ENCODE measurements around the gene IPPK. TPM values are rescaled to one million over a fixed set of nuclear protein-coding genes. Genes with fewer than 3 reads are reported as not detected.
"Not testable (repeated sequence)": the region's sequence is repeated elsewhere in the genome, so short reads cannot be mapped to it uniquely, and the experiment has no call there.

Gene IPPK
- total and polyA plus RNA-seq, 5 donors from 2014 or later: 3.8 to 9.2 (median 5.5) TPM

DNA sequence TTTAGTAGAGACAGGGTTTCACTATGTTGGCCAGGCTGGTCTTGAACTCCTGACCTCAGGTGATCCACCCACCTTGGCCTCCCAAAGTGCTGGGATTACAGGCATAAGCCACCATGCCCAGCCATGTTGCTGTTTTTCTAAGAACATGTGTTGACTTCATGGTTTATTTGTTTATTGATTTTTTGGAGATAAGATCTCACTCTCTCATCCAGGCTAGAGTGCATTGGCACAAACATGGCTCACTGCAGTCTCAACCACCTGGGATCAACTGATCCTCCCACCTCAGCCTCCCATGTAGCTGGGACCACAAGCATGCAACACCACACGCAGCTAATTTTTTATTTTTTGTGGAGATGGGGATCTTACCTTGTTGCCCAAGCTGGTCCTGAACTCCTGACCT, 74.9 kb downstream of the IPPK start:
- not testable (repeated sequence) for H3K4me3 Mint-ChIP-seq; H3K27me3 Mint-ChIP-seq; H3K9me3 ChIP-seq (ENCODE audit: control insufficient read depth in 2 of 2, low read length in 2 of 2); H3K27ac Mint-ChIP-seq; H3K27me3 ChIP-seq (ENCODE audit: control insufficient read depth, insufficient read depth, low read length); ATAC-seq (ENCODE audit: low read depth in 2 of 2); H3K4me1 ChIP-seq (ENCODE audit: control insufficient read depth, insufficient read depth, low read length, poor library complexity, severe bottlenecking); H3K36me3 Mint-ChIP-seq; H3K36me3 ChIP-seq (ENCODE audit: control insufficient read depth, insufficient read depth, low read length); DNase-seq; H3K9me3 Mint-ChIP-seq; H3K27ac ChIP-seq (ENCODE audit: insufficient read depth, low read length, poor library complexity, severe bottlenecking); H3K4me1 Mint-ChIP-seq; H3K4me3 ChIP-seq (ENCODE audit: low read depth, low read length)

DNA sequence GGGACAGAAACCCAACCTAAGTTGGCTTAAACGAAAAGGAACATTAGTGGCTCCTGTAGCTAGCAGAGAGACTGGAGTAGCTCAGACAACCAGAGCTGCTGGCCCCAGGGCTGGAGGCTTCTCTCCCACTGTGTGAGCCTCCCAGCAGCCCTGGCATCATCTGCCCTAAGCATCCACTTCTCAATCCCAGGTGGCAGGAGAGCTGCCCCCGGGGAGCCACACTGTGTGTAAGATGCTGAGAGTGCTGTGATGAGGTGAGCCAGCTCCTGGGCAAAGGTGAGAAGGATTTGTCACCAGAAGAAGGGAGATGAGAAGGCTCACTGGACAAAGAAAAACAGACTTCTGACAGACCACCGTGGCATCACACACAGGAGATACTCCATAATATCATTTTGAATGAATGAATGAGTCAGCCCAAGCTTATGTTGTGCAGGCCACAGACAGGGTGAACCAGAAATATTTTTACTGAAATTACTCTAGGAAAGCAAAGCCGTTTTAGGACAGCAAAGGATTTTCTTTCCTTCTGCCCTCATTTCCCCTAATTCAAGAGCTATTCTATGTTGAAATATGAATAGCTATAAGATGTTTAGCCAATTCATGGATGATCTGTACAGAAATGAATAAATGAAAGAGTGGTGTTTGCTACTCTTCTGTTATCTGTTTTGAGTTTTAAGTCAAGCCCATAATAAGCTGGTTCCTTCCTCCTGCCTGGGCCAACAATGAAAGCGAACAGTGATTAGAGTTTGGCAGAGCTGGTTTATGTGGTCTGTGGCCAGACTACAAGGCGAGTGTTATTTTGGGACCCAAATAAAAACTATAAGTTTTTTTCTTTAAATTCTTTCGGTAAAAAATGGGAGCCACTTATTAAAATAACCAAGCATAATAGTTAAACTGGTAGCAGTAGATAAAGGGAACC, 76.7 kb downstream of the IPPK start:
- Mint-ChIP-seq H3K4me3 (no peak overlapping the region), H3K27me3 (no peaks in the 10 kb centered on the region), H3K36me3 (no peaks in the 10 kb centered on the region), H3K4me1 (no peaks in the 10 kb centered on the region), H3K27ac (peak overlapping the region in 1 of 3 donors; percentile 26), H3K9me3 (peaks cover 0 to 1% (median 0%) of the 10 kb centered on the region in 7 donors)
- no peaks in the 10 kb centered on the region for H3K36me3 ChIP-seq (ENCODE audit: control insufficient read depth, insufficient read depth, low read length)
- no peaks in the 10 kb centered on the region for H3K4me1 ChIP-seq (ENCODE audit: control insufficient read depth, insufficient read depth, low read length, poor library complexity, severe bottlenecking)
- H3K27ac ChIP-seq (ENCODE audit: insufficient read depth, low read length, poor library complexity, severe bottlenecking): no peak overlapping the region
- ATAC-seq (ENCODE audit: low read depth in 2 of 2) (no peak), DNase-seq (no peak)
- H3K27me3 ChIP-seq (ENCODE audit: control insufficient read depth, insufficient read depth, low read length): no peaks in the 10 kb centered on the region
- H3K9me3 ChIP-seq (ENCODE audit: control insufficient read depth in 2 of 2, low read length in 2 of 2): no peaks in the 10 kb centered on the region
- H3K4me3 ChIP-seq (ENCODE audit: low read depth, low read length): no peak overlapping the region

DNA sequence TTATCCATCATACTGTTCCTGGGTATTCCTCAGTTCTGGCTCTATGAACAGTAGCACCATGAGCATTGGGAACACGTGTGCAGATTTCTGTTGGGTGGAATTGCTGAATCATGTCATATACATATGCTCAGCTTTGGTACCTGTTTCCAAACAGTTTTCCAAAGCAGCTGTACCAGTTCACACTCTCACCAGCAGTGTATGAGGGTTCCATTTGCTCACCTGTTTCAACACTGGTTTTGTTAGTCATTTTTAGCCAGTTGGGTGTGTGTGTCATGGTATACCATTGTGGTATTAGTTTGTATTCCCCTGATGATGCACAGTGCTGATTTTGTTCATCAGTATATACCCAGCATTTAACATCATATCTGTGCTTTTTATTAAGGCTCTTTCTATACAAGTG, 77.4 kb downstream of the IPPK start:
- H3K4me1 Mint-ChIP-seq: no peaks in the 10 kb centered on the region
- H3K4me3 ChIP-seq (ENCODE audit: low read depth, low read length): no peak overlapping the region
- no peaks in the 10 kb centered on the region for H3K27me3 Mint-ChIP-seq
- no peak overlapping the region for H3K4me3 Mint-ChIP-seq
- peak overlapping the region in 1 of 3 donors; percentile 26 for H3K27ac Mint-ChIP-seq
- H3K9me3 ChIP-seq (ENCODE audit: control insufficient read depth in 2 of 2, low read length in 2 of 2): no peaks in the 10 kb centered on the region
- peaks cover 0 to 1% (median 0%) of the 10 kb centered on the region in 7 donors for H3K9me3 Mint-ChIP-seq
- DNase-seq: no peak
- no peaks in the 10 kb centered on the region for H3K36me3 Mint-ChIP-seq
- H3K27ac ChIP-seq (ENCODE audit: insufficient read depth, low read length, poor library complexity, severe bottlenecking): no peak overlapping the region
- H3K4me1 ChIP-seq (ENCODE audit: control insufficient read depth, insufficient read depth, low read length, poor library complexity, severe bottlenecking): no peaks in the 10 kb centered on the region
- no peak for ATAC-seq (ENCODE audit: low read depth in 2 of 2)
- H3K36me3 ChIP-seq (ENCODE audit: control insufficient read depth, insufficient read depth, low read length): no peaks in the 10 kb centered on the region
- H3K27me3 ChIP-seq (ENCODE audit: control insufficient read depth, insufficient read depth, low read length): no peaks in the 10 kb centered on the region

DNA sequence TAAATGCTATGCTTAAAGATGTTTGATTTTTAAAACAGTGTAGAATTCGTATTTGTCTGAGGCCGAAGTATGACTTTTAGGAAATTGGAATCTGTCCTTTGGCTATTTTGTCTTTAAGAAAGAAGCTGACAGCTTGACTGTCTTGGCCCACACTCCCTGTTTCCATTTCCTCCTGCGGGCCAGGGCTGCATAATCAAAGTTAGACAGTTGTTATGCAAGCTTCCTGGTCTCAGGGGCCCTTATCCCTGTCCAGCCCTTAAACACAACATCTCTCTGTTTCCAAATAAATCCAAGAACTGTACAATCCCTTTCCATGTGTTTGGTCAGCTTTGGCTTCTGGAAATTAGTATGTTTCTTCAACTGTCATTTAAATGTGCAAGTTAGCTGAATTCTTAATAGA, 79.6 kb downstream of the IPPK start:
- ATAC-seq (ENCODE audit: low read depth in 2 of 2) (no peak), DNase-seq (no peak)
- Mint-ChIP-seq H3K9me3 (peaks cover 0 to 11% (median 0%) of the 10 kb centered on the region in 7 donors), H3K27ac (no peak overlapping the region), H3K4me1 (no peaks in the 10 kb centered on the region), H3K27me3 (no peaks in the 10 kb centered on the region), H3K36me3 (no peaks in the 10 kb centered on the region), H3K4me3 (no peak overlapping the region)
- Histone ChIP-seq H3K27ac (ENCODE audit: insufficient read depth, low read length, poor library complexity, severe bottlenecking) (no peak overlapping the region), H3K4me3 (ENCODE audit: low read depth, low read length) (no peak overlapping the region), H3K9me3 (ENCODE audit: control insufficient read depth in 2 of 2, low read length in 2 of 2) (no peaks in the 10 kb centered on the region), H3K27me3 (ENCODE audit: control insufficient read depth, insufficient read depth, low read length) (no peaks in the 10 kb centered on the region), H3K36me3 (ENCODE audit: control insufficient read depth, insufficient read depth, low read length) (no peaks in the 10 kb centered on the region), H3K4me1 (ENCODE audit: control insufficient read depth, insufficient read depth, low read length, poor library complexity, severe bottlenecking) (no peaks in the 10 kb centered on the region)

DNA sequence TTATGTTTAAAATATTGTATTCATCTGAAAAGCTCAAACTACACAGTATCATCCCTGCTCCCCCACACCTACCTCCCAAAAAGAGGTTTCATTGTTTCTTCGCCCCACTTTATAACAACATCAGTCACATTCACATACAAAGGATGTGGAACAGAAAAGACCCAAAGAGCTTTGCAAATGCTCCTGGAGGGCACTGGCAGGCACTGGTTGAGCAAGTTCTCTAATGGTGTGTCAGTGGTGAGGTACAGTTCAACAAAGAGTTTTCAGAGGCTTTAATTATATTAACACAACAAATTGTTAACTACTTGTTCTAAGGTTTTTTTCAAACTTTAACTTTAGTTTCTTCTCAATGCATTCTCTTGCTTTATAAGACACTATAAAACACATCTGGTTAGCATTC, 80.0 kb downstream of the IPPK start:
- no peaks in the 10 kb centered on the region for H3K4me1 ChIP-seq (ENCODE audit: control insufficient read depth, insufficient read depth, low read length, poor library complexity, severe bottlenecking)
- Mint-ChIP-seq H3K27ac (no peak overlapping the region), H3K9me3 (peaks cover 0 to 11% (median 0%) of the 10 kb centered on the region in 7 donors), H3K36me3 (no peaks in the 10 kb centered on the region), H3K27me3 (no peaks in the 10 kb centered on the region), H3K4me3 (no peak overlapping the region), H3K4me1 (peaks cover 0 to under 1% (median 0%) of the 10 kb centered on the region in 4 donors)
- no peak overlapping the region for H3K27ac ChIP-seq (ENCODE audit: insufficient read depth, low read length, poor library complexity, severe bottlenecking)
- no peaks in the 10 kb centered on the region for H3K9me3 ChIP-seq (ENCODE audit: control insufficient read depth in 2 of 2, low read length in 2 of 2)
- no peaks in the 10 kb centered on the region for H3K36me3 ChIP-seq (ENCODE audit: control insufficient read depth, insufficient read depth, low read length)
- no peaks in the 10 kb centered on the region for H3K27me3 ChIP-seq (ENCODE audit: control insufficient read depth, insufficient read depth, low read length)
- ATAC-seq (ENCODE audit: low read depth in 2 of 2) (no peak), DNase-seq (no peak)
- H3K4me3 ChIP-seq (ENCODE audit: low read depth, low read length): no peak overlapping the region

DNA sequence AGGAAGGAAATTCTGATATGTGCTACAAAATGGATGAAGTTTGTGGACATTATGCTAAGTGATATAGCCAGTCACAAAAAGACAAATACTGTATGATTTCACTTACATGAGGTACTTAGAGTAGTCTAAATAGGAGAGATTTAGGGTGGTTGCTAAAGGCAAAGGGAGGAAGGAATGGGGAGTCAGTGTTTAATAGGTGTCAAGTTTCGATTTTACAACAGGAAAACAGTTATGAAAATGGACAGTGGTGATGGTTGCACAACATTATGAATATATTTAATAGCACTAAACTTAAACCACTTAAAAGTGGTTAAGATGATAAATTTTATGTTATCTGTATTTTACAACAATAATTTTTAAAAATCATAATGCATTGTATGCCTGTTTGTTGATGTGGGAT, 93.8 kb downstream of the IPPK start:
- Histone ChIP-seq H3K27ac (ENCODE audit: insufficient read depth, low read length, poor library complexity, severe bottlenecking) (no peak overlapping the region), H3K36me3 (ENCODE audit: control insufficient read depth, insufficient read depth, low read length) (no peaks in the 10 kb centered on the region), H3K9me3 (ENCODE audit: control insufficient read depth in 2 of 2, low read length in 2 of 2) (no peaks in the 10 kb centered on the region), H3K4me3 (ENCODE audit: low read depth, low read length) (no peak overlapping the region), H3K27me3 (ENCODE audit: control insufficient read depth, insufficient read depth, low read length) (no peaks in the 10 kb centered on the region), H3K4me1 (ENCODE audit: control insufficient read depth, insufficient read depth, low read length, poor library complexity, severe bottlenecking) (no peaks in the 10 kb centered on the region)
- no peaks in the 10 kb centered on the region for H3K4me1 Mint-ChIP-seq
- H3K36me3 Mint-ChIP-seq: no peaks in the 10 kb centered on the region
- no peak overlapping the region for H3K4me3 Mint-ChIP-seq
- ATAC-seq (ENCODE audit: low read depth in 2 of 2): no peak
- H3K27ac Mint-ChIP-seq: no peak overlapping the region
- H3K9me3 Mint-ChIP-seq: peaks cover 0 to 10% (median 4%) of the 10 kb centered on the region in 7 donors
- no peak for DNase-seq
- H3K27me3 Mint-ChIP-seq: no peaks in the 10 kb centered on the region

DNA sequence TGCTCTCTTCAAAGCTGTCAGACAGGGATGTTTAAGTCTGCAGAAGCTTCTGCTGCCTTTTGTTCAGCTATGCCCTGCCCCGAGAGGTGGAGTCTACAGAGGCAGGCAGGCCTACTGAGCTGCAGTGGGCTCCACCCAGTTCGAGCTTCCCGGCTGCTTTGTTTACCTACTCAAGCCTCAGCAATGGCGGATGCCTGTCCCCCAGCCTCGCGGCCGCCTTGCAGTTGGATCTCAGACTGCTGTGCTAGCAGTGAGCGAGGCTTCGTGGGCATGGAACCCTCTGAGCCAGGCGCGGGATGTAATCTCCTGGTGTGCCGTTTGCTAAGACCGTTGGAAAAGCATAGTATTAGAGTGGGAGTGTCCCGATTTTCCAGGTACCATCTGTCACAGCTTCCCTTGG, 96.3 kb downstream of the IPPK start:
- H3K4me3 Mint-ChIP-seq; H3K36me3 ChIP-seq (ENCODE audit: control insufficient read depth, insufficient read depth, low read length); ATAC-seq (ENCODE audit: low read depth in 2 of 2); H3K27me3 ChIP-seq (ENCODE audit: control insufficient read depth, insufficient read depth, low read length); DNase-seq; H3K27ac ChIP-seq (ENCODE audit: insufficient read depth, low read length, poor library complexity, severe bottlenecking); H3K27me3 Mint-ChIP-seq; H3K4me1 Mint-ChIP-seq; H3K27ac Mint-ChIP-seq; H3K4me1 ChIP-seq (ENCODE audit: control insufficient read depth, insufficient read depth, low read length, poor library complexity, severe bottlenecking); H3K36me3 Mint-ChIP-seq; H3K4me3 ChIP-seq (ENCODE audit: low read depth, low read length); H3K9me3 ChIP-seq (ENCODE audit: control insufficient read depth in 2 of 2, low read length in 2 of 2): not testable (repeated sequence)
- H3K9me3 Mint-ChIP-seq: peaks cover 0 to 18% (median 4%) of the 10 kb centered on the region in 7 donors

DNA sequence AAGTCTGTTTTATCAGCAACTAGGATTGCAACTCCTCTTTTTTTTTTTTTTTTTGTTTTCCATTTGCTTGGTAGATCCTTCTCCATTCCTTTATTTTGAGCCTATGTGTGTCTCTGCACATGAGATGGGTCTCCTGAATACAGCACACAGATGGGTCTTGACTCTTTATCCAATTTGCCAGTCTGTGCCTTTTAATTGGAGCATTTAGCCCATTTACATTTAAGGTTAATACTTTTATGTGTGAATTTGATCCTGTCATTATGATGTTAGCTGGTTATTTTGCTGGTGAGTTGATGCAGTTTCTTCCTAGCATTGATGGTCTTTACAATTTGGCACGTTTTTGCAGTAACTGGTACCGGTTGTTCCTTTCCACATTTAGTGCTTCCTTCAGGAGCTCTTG, 98.1 kb downstream of the IPPK start:
- DNase-seq; H3K9me3 ChIP-seq (ENCODE audit: control insufficient read depth in 2 of 2, low read length in 2 of 2); ATAC-seq (ENCODE audit: low read depth in 2 of 2); H3K27me3 Mint-ChIP-seq; H3K4me1 ChIP-seq (ENCODE audit: control insufficient read depth, insufficient read depth, low read length, poor library complexity, severe bottlenecking); H3K36me3 ChIP-seq (ENCODE audit: control insufficient read depth, insufficient read depth, low read length); H3K27ac ChIP-seq (ENCODE audit: insufficient read depth, low read length, poor library complexity, severe bottlenecking); H3K4me1 Mint-ChIP-seq; H3K4me3 ChIP-seq (ENCODE audit: low read depth, low read length); H3K36me3 Mint-ChIP-seq; H3K27ac Mint-ChIP-seq; H3K4me3 Mint-ChIP-seq; H3K27me3 ChIP-seq (ENCODE audit: control insufficient read depth, insufficient read depth, low read length): not testable (repeated sequence)
- H3K9me3 Mint-ChIP-seq: peaks cover 0 to 20% (median 5%) of the 10 kb centered on the region in 7 donors
